A549 (cell line): ENCODE results near the gene TSPAN18.

Experiments
- BHLHE40 ChIP-seq: IDR thresholded peaks from 2 replicates; pipeline ENCODE4 v1.6.1; 2012; ENCODE audit warnings: low read depth, low read length, inconsistent platforms
- CHD4 ChIP-seq: fragments of 200-600 bp; sonication (generic); IDR thresholded peaks from 2 replicates; pipeline ENCODE4 v1.6.1; 2016; ENCODE audit warnings: antibody characterized with exemption, mild to moderate bottlenecking, borderline replicate concordance
- EP300 ChIP-seq, 2 experiments: fragments of >200 bp; sonication (Bioruptor Twin); formaldehyde crosslinking; IDR thresholded peaks; 2 replicates in 1 of 2; 3 replicates in 1 of 2; pipeline ENCODE4 v1.6.1; 2016 to 2017
- FOSL2 ChIP-seq, 2 experiments: fragments of 450-650 bp in 1 of 2; fragments of >200 bp in 1 of 2; sonication (Bioruptor Twin) in 1 of 2; formaldehyde crosslinking; IDR thresholded peaks; 2 replicates each; pipeline versions ENCODE4 v1.5.0 to v1.6.1; 2016 to 2020; ENCODE audit warnings: mild to moderate bottlenecking in 1 of 2, moderate library complexity in 1 of 2
- HOXA7 ChIP-seq: fragments of 250-450 bp; sonication (Bioruptor Pico); IDR thresholded peaks from 2 replicates; pipeline ENCODE4 v1.5.0; 2020; ENCODE audit warnings: mild to moderate bottlenecking, moderate library complexity
- JUNB ChIP-seq: fragments of >200 bp; sonication (Bioruptor Twin); formaldehyde crosslinking; IDR thresholded peaks from 2 replicates; pipeline ENCODE4 v1.6.1; 2016
- POLR2A ChIP-seq: IDR thresholded peaks from 2 replicates; pipeline ENCODE4 v1.6.1; 2012; ENCODE audit warnings: mild to moderate bottlenecking, low read length
- RNF2 ChIP-seq: fragments of 200-600 bp; sonication (generic); IDR thresholded peaks from 2 replicates; pipeline ENCODE4 v1.6.1; 2016; ENCODE audit warnings: low read depth, mild to moderate bottlenecking, antibody characterized with exemption, moderate library complexity, borderline replicate concordance
- ZC3H11A ChIP-seq: fragments of 450-650 bp; IDR thresholded peaks from 2 replicates; pipeline ENCODE4 v1.6.1; 2014; ENCODE audit warnings: antibody characterized with exemption, mild to moderate bottlenecking
- TF ChIP-seq, protein P1 (sequence below): fragments of >200 bp; sonication (Bioruptor Twin); formaldehyde crosslinking; IDR thresholded peaks from 3 replicates; pipeline ENCODE4 v1.5.1; 2016
- TF ChIP-seq, protein P2 (sequence below): IDR thresholded peaks from 2 replicates; pipeline ENCODE4 v1.6.1; 2012
- TF ChIP-seq, protein P3 (sequence below): fragments of 250-450 bp; sonication (Bioruptor Pico); IDR thresholded peaks from 2 replicates; pipeline ENCODE4 v1.5.0; 2021; ENCODE audit warnings: mild to moderate bottlenecking, moderate library complexity, borderline replicate concordance
- TF ChIP-seq, protein P4 (sequence below): IDR thresholded peaks from 2 replicates; pipeline ENCODE4 v1.6.1; 2012; ENCODE audit warnings: low read depth, borderline replicate concordance

DNA sequence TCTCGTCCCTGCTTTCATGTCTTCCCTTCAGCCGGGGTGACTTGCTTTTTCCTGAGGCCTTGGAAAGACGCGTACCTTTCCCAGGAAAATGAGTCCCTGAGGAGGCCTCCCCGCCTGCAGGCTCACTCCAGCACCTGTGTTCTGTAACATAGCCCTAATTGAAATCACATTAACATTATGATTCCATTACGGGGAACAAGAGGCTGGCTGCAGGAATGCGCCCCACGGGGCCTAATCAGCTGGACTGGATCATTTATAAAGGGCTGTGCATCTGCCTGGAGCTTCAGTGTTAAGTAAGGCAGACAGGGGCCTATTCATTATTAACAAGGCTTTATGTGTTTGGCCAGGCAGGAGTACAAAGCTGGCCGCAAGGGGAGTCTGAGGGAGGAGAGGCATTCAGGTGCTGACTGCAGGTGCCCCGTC is 41.9 kb upstream of the TSPAN18 start:
- TF ChIP-seq, protein P1, sequence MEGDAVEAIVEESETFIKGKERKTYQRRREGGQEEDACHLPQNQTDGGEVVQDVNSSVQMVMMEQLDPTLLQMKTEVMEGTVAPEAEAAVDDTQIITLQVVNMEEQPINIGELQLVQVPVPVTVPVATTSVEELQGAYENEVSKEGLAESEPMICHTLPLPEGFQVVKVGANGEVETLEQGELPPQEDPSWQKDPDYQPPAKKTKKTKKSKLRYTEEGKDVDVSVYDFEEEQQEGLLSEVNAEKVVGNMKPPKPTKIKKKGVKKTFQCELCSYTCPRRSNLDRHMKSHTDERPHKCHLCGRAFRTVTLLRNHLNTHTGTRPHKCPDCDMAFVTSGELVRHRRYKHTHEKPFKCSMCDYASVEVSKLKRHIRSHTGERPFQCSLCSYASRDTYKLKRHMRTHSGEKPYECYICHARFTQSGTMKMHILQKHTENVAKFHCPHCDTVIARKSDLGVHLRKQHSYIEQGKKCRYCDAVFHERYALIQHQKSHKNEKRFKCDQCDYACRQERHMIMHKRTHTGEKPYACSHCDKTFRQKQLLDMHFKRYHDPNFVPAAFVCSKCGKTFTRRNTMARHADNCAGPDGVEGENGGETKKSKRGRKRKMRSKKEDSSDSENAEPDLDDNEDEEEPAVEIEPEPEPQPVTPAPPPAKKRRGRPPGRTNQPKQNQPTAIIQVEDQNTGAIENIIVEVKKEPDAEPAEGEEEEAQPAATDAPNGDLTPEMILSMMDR = no peak
- TF ChIP-seq JUNB = no peak
- no peak for TF ChIP-seq RNF2
- TF ChIP-seq, protein P2, sequence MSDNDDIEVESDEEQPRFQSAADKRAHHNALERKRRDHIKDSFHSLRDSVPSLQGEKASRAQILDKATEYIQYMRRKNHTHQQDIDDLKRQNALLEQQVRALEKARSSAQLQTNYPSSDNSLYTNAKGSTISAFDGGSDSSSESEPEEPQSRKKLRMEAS = no peak
- no peak for TF ChIP-seq POLR2A
- no peak for TF ChIP-seq EP300 (IDR thresholded peaks at IDR 0.05)
- no peak for TF ChIP-seq CHD4
- TF ChIP-seq, protein P3, sequence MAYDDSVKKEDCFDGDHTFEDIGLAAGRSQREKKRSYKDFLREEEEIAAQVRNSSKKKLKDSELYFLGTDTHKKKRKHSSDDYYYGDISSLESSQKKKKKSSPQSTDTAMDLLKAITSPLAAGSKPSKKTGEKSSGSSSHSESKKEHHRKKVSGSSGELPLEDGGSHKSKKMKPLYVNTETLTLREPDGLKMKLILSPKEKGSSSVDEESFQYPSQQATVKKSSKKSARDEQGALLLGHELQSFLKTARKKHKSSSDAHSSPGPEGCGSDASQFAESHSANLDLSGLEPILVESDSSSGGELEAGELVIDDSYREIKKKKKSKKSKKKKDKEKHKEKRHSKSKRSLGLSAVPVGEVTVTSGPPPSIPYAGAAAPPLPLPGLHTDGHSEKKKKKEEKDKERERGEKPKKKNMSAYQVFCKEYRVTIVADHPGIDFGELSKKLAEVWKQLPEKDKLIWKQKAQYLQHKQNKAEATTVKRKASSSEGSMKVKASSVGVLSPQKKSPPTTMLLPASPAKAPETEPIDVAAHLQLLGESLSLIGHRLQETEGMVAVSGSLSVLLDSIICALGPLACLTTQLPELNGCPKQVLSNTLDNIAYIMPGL = no peak
- TF ChIP-seq BHLHE40 = no peak
- no peak for TF ChIP-seq FOSL2 (IDR thresholded peaks at IDR 0.05)
- no peak for TF ChIP-seq FOSL2 (CRISPR knock-in tag; IDR thresholded peaks at IDR 0.05)
- TF ChIP-seq HOXA7 (CRISPR knock-in tag) = no peak
- TF ChIP-seq ZC3H11A = no peak
- TF ChIP-seq, protein P4, sequence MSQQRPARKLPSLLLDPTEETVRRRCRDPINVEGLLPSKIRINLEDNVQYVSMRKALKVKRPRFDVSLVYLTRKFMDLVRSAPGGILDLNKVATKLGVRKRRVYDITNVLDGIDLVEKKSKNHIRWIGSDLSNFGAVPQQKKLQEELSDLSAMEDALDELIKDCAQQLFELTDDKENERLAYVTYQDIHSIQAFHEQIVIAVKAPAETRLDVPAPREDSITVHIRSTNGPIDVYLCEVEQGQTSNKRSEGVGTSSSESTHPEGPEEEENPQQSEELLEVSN = no peak
